ENCODE data around the gene DNAH17.

DNAH17 gene

GRCh38 chr17:78441271-78441971 is 135.8 kb downstream of the DNAH17 start:
- Histone ChIP-seq H3K9ac (ENCODE audit: low read length) (no peak overlapping the region), H3K4me1 (ENCODE audit: control insufficient read depth, insufficient read depth, low read length) (no peaks in the 10 kb centered on the region), H3K36me3 (ENCODE audit: control insufficient read depth, insufficient read depth, low read length) (no peaks in the 10 kb centered on the region), H3K9me3 (ENCODE audit: control insufficient read depth, low read length) (no peaks in the 10 kb centered on the region), H3K27me3 (ENCODE audit: control insufficient read depth, insufficient read depth, low read length) (peaks cover 13% of the 10 kb centered on the region), H3K4me3 (ENCODE audit: low read length) (no peak overlapping the region)

GRCh38 chr17:78438694-78439325 is 138.4 kb downstream of the DNAH17 start:
- Histone ChIP-seq H3K4me3 (ENCODE audit: low read length) (no peak overlapping the region), H3K4me1 (ENCODE audit: control insufficient read depth, insufficient read depth, low read length) (no peaks in the 10 kb centered on the region), H3K9me3 (ENCODE audit: control insufficient read depth, low read length) (no peaks in the 10 kb centered on the region), H3K9ac (ENCODE audit: low read length) (no peak overlapping the region), H3K27me3 (ENCODE audit: control insufficient read depth, insufficient read depth, low read length) (peaks cover 14% of the 10 kb centered on the region), H3K36me3 (ENCODE audit: control insufficient read depth, insufficient read depth, low read length) (no peaks in the 10 kb centered on the region)

- H3K9me3 ChIP-seq (ENCODE audit: control insufficient read depth, low read length) = no peaks in the 10 kb centered on the region
- no peaks in the 10 kb centered on the region for H3K4me1 ChIP-seq (ENCODE audit: control insufficient read depth, insufficient read depth, low read length)
- H3K4me3 ChIP-seq (ENCODE audit: low read length) = no peak overlapping the region
- H3K36me3 ChIP-seq (ENCODE audit: control insufficient read depth, insufficient read depth, low read length) = no peaks in the 10 kb centered on the region
- peaks cover 14% of the 10 kb centered on the region for H3K27me3 ChIP-seq (ENCODE audit: control insufficient read depth, insufficient read depth, low read length)
- no peak overlapping the region for H3K9ac ChIP-seq (ENCODE audit: low read length)
Observed at GRCh38 chr17:78438271-78438691, 138.9 kb downstream of the DNAH17 start.

- Histone ChIP-seq H3K4me3 (ENCODE audit: low read length) (no peak overlapping the region), H3K27me3 (ENCODE audit: control insufficient read depth, insufficient read depth, low read length) (peaks cover 11% of the 10 kb centered on the region), H3K36me3 (ENCODE audit: control insufficient read depth, insufficient read depth, low read length) (no peaks in the 10 kb centered on the region), H3K9ac (ENCODE audit: low read length) (no peak overlapping the region), H3K4me1 (ENCODE audit: control insufficient read depth, insufficient read depth, low read length) (no peaks in the 10 kb centered on the region), H3K9me3 (ENCODE audit: control insufficient read depth, low read length) (no peaks in the 10 kb centered on the region)
Observed at GRCh38 chr17:78437508-78438169, 139.6 kb downstream of the DNAH17 start.

- H3K4me3 ChIP-seq (ENCODE audit: low read length) = no peak overlapping the region
- H3K9me3 ChIP-seq (ENCODE audit: control insufficient read depth, low read length) = no peaks in the 10 kb centered on the region
- H3K9ac ChIP-seq (ENCODE audit: low read length) = no peak overlapping the region
- H3K36me3 ChIP-seq (ENCODE audit: control insufficient read depth, insufficient read depth, low read length) = no peaks in the 10 kb centered on the region
- H3K27me3 ChIP-seq (ENCODE audit: control insufficient read depth, insufficient read depth, low read length) = peaks cover 11% of the 10 kb centered on the region
- H3K4me1 ChIP-seq (ENCODE audit: control insufficient read depth, insufficient read depth, low read length) = no peaks in the 10 kb centered on the region
Observed at GRCh38 chr17:78435330-78436005, 141.7 kb downstream of the DNAH17 start.

- H3K36me3 ChIP-seq (ENCODE audit: control insufficient read depth, insufficient read depth, low read length) = no peaks in the 10 kb centered on the region
- no peaks in the 10 kb centered on the region for H3K4me1 ChIP-seq (ENCODE audit: control insufficient read depth, insufficient read depth, low read length)
- H3K4me3 ChIP-seq (ENCODE audit: low read length) = no peak overlapping the region
- no peaks in the 10 kb centered on the region for H3K9me3 ChIP-seq (ENCODE audit: control insufficient read depth, low read length)
- peaks cover 11% of the 10 kb centered on the region for H3K27me3 ChIP-seq (ENCODE audit: control insufficient read depth, insufficient read depth, low read length)
- H3K9ac ChIP-seq (ENCODE audit: low read length) = no peak overlapping the region
Observed at GRCh38 chr17:78434455-78435329, 142.5 kb downstream of the DNAH17 start.

GRCh38 chr17:78433780-78434335 is 143.3 kb downstream of the DNAH17 start:
- Histone ChIP-seq H3K36me3 (ENCODE audit: control insufficient read depth, insufficient read depth, low read length) (no peaks in the 10 kb centered on the region), H3K4me3 (ENCODE audit: low read length) (no peak overlapping the region), H3K27me3 (ENCODE audit: control insufficient read depth, insufficient read depth, low read length) (peaks cover 11% of the 10 kb centered on the region), H3K9ac (ENCODE audit: low read length) (no peak overlapping the region), H3K4me1 (ENCODE audit: control insufficient read depth, insufficient read depth, low read length) (no peaks in the 10 kb centered on the region), H3K9me3 (ENCODE audit: control insufficient read depth, low read length) (no peaks in the 10 kb centered on the region)

- H3K36me3 ChIP-seq (ENCODE audit: control insufficient read depth, insufficient read depth, low read length) = no peaks in the 10 kb centered on the region
- H3K4me3 ChIP-seq (ENCODE audit: low read length) = no peak overlapping the region
- no peaks in the 10 kb centered on the region for H3K4me1 ChIP-seq (ENCODE audit: control insufficient read depth, insufficient read depth, low read length)
- H3K27me3 ChIP-seq (ENCODE audit: control insufficient read depth, insufficient read depth, low read length) = peaks cover 11% of the 10 kb centered on the region
- no peaks in the 10 kb centered on the region for H3K9me3 ChIP-seq (ENCODE audit: control insufficient read depth, low read length)
- H3K9ac ChIP-seq (ENCODE audit: low read length) = no peak overlapping the region
Observed at GRCh38 chr17:78433013-78433727, 144.0 kb downstream of the DNAH17 start.

- no peaks in the 10 kb centered on the region for H3K9me3 ChIP-seq (ENCODE audit: control insufficient read depth, low read length)
- peaks cover 11% of the 10 kb centered on the region for H3K27me3 ChIP-seq (ENCODE audit: control insufficient read depth, insufficient read depth, low read length)
- H3K9ac ChIP-seq (ENCODE audit: low read length) = no peak overlapping the region
- no peak overlapping the region for H3K4me3 ChIP-seq (ENCODE audit: low read length)
- H3K36me3 ChIP-seq (ENCODE audit: control insufficient read depth, insufficient read depth, low read length) = no peaks in the 10 kb centered on the region
- no peaks in the 10 kb centered on the region for H3K4me1 ChIP-seq (ENCODE audit: control insufficient read depth, insufficient read depth, low read length)
Observed at GRCh38 chr17:78432226-78433012, 144.8 kb downstream of the DNAH17 start.

GRCh38 chr17:78431692-78431958 is 145.6 kb downstream of the DNAH17 start:
- Histone ChIP-seq H3K9me3 (ENCODE audit: control insufficient read depth, low read length) (no peaks in the 10 kb centered on the region), H3K9ac (ENCODE audit: low read length) (no peak overlapping the region), H3K36me3 (ENCODE audit: control insufficient read depth, insufficient read depth, low read length) (no peaks in the 10 kb centered on the region), H3K4me3 (ENCODE audit: low read length) (no peak overlapping the region), H3K27me3 (ENCODE audit: control insufficient read depth, insufficient read depth, low read length) (peaks cover 4% of the 10 kb centered on the region), H3K4me1 (ENCODE audit: control insufficient read depth, insufficient read depth, low read length) (no peaks in the 10 kb centered on the region)

Measured in mucosa of stomach (tissue), 1 donor.